NCI-H2227 treated with DMSO at 0.1 percent for 48 hours (cell line): ENCODE measurements around the gene B9D2.
"Not testable (repeated sequence)": the region's sequence is repeated elsewhere in the genome, so short reads cannot be mapped to it uniquely, and the experiment has no call there.

Experiments
- DNase-seq: peaks from one replicate; lab custom pipeline; 2025; lab: John Stamatoyannopoulos, UW

The B9D2 gene

GRCh38 chr19:41355035-41355434, 8.9 kb downstream of the B9D2 start:
- no peak for DNase-seq

GRCh38 chr19:41354343-41354953, 9.5 kb downstream of the B9D2 start:
- no peak for DNase-seq

- peak; percentile 47 for DNase-seq
These were observed 10.2 kb downstream of the B9D2 start, which contains the start of gene TGFB1 for GRCh38 chr19:41353466-41354342. Gene TGFB1, minus strand, starts transcription at chr19:41353922. Its CDS starts 878 bp downstream, at chr19:41353044.

- no peak for DNase-seq
These were observed 11.1 kb downstream of the B9D2 start for GRCh38 chr19:41352609-41353465.

GRCh38 chr19:41352279-41352608, 11.7 kb downstream of the B9D2 start:
- DNase-seq, result no peak

DNA sequence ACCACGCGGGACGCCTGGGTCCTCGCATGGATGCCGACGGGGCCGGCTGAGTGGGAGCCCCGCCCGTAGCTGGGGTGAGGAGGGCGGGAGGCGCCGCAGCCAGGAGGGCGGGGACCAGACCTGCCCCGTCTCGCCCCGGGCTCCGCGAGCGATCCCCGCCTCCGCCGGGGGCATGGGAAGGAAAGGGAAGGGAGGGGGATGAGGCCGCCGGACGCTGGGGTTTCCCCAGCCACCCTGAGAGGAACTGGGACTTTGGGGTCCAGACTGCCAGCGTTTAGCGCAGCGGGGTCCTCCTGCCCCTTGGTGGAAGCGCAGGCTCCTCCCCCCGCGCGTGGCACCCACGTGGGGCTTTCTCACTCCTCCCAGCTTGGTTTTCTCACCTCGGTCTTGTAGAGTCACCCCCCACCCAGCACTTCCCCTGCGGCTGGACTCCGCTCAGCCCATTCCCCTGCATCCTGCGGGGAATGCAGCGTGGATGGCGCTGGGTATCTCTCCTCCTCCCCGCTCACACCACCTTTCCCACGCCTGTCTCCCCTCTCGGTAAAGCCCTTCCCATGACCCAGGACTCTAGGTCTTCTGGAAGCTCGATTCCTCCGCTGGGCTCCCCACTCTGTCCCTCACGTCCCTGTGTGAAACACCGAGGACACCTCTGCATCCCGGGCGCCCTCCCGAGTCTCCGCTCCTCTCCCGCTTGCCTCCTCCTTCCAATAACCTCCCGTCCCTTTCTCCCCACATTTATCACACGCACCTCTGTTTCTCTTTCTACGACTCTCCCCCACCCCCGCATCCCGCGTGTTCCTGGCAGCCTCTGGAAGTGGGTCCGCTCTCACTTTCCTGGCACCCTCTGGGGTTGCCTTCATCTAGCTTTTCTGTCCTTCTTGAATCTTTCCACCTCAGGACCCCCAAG, 12.4 kb downstream of the B9D2 start:
- DNase-seq, result no peak

DNA sequence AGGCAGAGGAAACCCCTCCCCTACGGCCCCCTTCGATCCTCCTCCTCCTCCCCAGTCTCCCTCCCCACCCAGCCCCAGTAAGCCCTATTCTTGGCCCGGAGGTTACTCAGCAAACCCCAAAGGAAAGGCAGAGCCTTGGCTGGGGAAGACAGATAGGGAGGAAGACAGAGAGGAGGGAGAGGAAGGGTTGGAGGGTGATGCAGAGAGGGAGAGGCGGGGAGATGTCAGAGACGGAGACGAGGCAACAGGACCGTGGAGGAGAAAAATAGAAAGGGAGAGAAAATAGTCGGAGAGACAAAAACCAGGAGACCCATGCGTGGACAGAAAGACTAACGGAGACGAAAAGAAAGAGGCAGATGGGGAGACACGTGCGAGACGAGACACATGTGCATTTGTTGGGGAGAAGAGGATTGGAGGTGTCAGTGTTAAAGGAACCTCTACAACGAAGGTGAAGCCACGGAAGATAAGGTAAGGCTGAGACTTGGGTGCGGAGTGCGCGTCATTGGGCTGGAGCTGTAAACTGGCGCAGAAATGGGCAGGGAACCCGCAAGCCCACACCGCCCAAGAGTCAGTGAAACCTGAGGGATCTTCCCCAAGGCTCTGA, 13.1 kb downstream of the B9D2 start:
- DNase-seq, result no peak

DNA sequence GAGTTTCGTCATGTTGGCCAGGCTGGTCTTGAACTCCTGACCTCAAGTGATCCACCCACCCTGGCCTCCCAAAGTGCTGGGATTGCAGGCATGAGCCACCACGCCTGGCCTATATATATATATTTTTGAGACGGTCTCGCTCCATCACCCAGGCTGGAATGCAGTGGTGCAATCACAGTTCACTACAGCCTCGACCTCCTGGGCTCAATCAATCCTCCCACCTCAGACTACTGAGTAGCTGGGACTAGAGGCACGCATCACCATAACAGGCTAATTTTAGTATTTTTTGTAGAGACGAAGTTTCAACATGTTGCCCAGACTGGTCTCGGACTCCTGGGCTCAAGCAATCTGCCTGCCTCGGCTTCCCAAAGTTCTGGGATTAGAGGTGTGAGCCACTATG, 17.0 kb downstream of the B9D2 start:
- DNase-seq, result not testable (repeated sequence)

DNA sequence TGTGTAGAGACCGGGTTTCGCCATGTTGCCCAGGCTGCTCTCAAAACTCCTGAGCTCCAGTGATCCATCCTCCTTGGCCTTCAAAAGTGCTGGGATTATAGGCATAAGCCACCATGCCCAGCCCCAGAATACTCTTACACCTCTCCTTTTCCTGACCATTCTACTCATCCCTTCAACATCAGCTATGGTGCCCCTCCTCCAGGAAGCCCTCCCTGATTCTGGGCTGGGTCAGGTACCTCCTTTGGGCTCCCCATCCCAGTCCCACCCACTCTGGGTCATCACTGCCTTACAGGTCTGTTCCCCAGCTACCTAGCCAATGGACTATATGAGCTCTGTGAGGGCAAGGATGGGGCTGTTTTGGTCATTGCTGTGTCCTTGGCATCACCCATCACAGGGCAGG, 19.8 kb downstream of the B9D2 start:
- DNase-seq, result no peak

DNA sequence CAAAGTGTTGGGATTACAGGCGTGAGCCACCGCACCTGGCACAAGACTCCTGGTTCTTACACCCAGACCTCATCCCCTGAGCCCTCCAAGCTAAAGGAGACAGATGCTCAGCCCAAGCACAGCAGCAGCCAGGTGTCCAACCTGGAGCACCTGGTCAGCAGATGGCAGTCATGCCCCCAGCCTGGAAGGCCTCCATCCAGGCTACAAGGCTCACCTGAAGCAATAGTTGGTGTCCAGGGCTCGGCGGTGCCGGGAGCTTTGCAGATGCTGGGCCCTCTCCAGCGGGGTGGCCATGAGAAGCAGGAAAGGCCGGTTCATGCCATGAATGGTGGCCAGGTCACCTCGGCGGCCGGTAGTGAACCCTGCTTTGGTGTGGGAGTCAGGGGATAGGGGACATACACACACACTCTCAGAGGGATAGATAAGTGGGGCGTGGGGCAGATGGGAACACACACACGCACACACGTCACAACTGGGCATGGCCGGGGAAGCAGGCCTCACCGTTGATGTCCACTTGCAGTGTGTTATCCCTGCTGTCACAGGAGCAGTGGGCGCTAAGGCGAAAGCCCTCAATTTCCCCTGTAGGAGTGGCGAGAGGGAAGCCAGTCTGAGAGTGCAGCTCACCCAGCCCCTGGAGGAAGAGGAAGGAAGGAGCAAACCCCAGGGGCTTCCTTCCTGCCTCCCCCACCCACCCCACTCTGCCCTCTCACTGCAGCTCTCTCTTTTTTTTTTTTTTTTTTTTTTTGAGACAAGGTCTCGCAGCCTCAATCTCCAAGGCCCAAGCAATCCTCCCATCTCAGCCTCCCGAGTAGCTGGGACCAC, 22.1 kb downstream of the B9D2 start:
- no peak for DNase-seq

- no peak for DNase-seq
These were observed 24.0 kb downstream of the B9D2 start for GRCh38 chr19:41339936-41340335.

DNA sequence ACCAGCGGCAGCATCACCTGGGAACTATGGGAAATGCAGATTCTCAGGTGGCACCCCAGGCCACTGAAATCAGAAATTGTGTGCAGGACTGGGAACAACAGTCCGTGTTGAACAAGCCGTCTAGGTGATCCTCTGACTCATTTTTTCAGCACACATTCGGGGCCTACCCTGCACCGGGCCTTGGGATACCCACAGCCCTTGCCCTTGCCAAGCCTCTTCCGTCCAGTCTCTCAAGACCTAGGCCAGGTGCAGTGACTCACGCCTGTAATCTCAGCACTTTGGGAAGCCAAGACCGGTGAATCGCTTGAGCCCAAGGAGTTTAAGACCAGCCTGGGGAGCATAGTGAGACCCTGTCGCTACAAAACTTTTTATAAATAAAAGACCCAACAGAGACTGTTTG, 28.5 kb downstream of the B9D2 start:
- no peak for DNase-seq

- no peak for DNase-seq
These were observed 29.2 kb downstream of the B9D2 start for GRCh38 chr19:41334793-41335192.

GRCh38 chr19:41332468-41332867, 31.5 kb downstream of the B9D2 start:
- DNase-seq, result no peak

DNA sequence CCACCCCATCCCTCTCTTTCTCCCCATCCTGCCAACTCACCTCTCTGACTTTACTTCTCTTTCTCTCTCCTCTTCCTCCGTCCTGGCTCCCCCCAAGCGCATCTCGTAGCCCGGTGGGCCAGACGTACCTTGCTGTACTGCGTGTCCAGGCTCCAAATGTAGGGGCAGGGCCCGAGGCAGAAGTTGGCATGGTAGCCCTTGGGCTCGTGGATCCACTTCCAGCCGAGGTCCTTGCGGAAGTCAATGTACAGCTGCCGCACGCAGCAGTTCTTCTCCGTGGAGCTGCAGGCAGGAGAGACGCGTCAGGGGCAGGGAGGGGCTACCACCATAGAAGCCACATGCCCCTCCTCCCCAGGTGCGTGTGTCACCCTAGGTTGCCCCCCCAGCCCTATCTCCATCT, 31.9 kb downstream of the B9D2 start:
- no peak for DNase-seq

DNA sequence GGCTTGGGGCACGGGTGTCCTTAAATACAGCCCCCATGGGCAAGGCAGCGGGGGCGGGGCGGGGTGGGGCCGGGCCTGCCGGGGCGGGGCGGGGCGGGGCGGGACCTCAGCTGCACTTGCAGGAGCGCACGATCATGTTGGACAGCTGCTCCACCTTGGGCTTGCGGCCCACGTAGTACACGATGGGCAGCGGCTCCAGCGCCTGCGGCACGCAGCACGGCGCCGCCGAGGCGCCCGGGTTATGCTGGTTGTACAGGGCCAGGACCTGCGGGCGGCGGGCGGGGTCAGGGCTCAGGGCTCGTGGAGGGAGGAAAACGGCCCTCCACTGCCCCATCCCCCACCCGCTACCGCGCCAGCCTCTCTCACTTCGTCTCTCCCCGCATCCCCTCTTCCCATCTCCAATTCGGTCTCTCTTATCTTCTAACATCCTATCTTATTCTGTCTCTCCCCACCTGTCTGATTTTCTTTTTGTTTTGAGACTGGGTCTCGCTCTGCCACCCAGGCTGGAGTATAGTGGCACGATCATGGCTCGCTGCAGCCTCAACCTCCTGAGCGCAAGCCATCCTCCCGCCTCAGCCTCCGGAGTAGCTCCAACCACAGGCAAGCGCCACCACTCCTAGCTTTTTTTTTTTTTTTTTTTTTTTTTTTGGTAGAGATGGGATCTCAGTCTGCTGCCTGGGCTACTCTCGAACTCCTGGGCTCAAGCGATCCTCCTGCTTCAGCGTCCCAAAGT, 32.8 kb downstream of the B9D2 start:
- DNase-seq, result no peak

GRCh38 chr19:41330481-41330880, 33.5 kb downstream of the B9D2 start:
- no peak for DNase-seq

DNA sequence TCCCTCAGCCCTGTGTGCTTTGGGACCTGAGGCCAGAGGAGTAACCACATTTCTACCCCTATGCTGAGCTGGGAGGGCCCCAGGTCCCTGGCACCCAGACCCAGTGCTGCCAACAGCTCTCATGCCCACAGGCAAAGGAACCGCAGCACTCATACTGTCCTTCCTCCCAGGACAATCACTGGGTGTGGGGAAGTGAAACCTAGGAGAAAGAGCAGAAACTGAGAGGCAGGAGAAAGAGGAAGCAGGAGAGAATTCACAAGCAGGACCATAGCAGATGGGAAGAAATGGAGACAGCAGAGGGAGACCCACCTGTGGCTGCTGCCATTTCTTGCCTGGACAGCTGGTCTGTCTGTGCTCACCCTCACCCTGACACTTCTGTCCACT, 35.1 kb downstream of the B9D2 start:
- DNase-seq, result no peak

- DNase-seq, result no peak
These were observed 35.6 kb downstream of the B9D2 start for GRCh38 chr19:41328157-41328841.
